ENCODE data around the gene CERS6. TPM values are rescaled to one million over a fixed set of nuclear protein-coding genes. Genes with fewer than 3 reads are reported as not detected.

Gene CERS6
- total RNA-seq, 1 experiment from 2014 or later: 30.3 TPM

DNA sequence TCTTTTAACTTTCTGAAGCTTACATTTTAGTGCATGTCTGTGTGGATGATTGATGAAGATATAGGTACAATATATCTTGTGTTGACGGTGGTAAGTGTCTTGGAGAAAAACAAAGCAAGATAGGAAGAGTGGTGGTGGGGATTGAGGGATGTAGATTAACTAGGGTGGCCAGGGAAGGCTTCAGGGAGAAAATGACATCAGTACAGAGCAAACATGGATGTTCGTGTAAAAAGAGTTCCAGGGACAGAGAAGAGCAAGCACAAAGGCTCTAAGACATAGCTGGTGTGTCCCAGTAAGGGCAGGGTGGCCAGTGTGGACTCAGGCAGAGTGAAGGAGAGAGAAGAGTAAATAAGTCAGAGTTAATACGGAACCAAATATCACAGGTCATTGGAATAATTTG is 2.7 kb upstream of the CERS6 start:
- TF ChIP-seq SIN3A (IDR thresholded peaks at IDR 0.05; ENCODE audit: borderline replicate concordance, insufficient read depth, low read depth, low read length) (no peak), POLR2AphosphoS5 (IDR thresholded peaks at IDR 0.05; ENCODE audit: low read depth, low read length) (no peak), TCF7L2 (IDR thresholded peaks at IDR 0.05; ENCODE audit: low read depth, low read length) (no peak)
- TF ChIP-seq, protein P1, sequence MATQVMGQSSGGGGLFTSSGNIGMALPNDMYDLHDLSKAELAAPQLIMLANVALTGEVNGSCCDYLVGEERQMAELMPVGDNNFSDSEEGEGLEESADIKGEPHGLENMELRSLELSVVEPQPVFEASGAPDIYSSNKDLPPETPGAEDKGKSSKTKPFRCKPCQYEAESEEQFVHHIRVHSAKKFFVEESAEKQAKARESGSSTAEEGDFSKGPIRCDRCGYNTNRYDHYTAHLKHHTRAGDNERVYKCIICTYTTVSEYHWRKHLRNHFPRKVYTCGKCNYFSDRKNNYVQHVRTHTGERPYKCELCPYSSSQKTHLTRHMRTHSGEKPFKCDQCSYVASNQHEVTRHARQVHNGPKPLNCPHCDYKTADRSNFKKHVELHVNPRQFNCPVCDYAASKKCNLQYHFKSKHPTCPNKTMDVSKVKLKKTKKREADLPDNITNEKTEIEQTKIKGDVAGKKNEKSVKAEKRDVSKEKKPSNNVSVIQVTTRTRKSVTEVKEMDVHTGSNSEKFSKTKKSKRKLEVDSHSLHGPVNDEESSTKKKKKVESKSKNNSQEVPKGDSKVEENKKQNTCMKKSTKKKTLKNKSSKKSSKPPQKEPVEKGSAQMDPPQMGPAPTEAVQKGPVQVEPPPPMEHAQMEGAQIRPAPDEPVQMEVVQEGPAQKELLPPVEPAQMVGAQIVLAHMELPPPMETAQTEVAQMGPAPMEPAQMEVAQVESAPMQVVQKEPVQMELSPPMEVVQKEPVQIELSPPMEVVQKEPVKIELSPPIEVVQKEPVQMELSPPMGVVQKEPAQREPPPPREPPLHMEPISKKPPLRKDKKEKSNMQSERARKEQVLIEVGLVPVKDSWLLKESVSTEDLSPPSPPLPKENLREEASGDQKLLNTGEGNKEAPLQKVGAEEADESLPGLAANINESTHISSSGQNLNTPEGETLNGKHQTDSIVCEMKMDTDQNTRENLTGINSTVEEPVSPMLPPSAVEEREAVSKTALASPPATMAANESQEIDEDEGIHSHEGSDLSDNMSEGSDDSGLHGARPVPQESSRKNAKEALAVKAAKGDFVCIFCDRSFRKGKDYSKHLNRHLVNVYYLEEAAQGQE (IDR thresholded peaks at IDR 0.05; ENCODE audit: insufficient read depth in 1 of 2, low read depth in 2 of 2, low read length in 1 of 2): no peak
- TF ChIP-seq, protein P2, sequence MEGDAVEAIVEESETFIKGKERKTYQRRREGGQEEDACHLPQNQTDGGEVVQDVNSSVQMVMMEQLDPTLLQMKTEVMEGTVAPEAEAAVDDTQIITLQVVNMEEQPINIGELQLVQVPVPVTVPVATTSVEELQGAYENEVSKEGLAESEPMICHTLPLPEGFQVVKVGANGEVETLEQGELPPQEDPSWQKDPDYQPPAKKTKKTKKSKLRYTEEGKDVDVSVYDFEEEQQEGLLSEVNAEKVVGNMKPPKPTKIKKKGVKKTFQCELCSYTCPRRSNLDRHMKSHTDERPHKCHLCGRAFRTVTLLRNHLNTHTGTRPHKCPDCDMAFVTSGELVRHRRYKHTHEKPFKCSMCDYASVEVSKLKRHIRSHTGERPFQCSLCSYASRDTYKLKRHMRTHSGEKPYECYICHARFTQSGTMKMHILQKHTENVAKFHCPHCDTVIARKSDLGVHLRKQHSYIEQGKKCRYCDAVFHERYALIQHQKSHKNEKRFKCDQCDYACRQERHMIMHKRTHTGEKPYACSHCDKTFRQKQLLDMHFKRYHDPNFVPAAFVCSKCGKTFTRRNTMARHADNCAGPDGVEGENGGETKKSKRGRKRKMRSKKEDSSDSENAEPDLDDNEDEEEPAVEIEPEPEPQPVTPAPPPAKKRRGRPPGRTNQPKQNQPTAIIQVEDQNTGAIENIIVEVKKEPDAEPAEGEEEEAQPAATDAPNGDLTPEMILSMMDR (IDR thresholded peaks at IDR 0.05): no peak
- DNase-seq (ENCODE audit: low read depth, low spot score) (no peak), ATAC-seq (no peak)
- H3K4me3 ChIP-seq (ENCODE audit: low read depth in 2 of 2, low read length in 2 of 2): no peak overlapping the region
- intact Hi-C loops (cut with micrococcal nuclease; ENCODE audit: unreplicated experiment): loop anchor here (10.0 kb wide), 1 partner anchor 301 kb away; no protein-coding TSS in a partner anchor
- POLR2A ChIA-PET: interaction anchor here (0.6 kb wide), 2 partner anchors 81 to 1234 kb away, joined by 4 to 5 read pairs; no protein-coding TSS in a partner anchor
- H3K36me3 ChIP-seq (ENCODE audit: control insufficient read depth, insufficient read depth, low read length): no peaks in the 10 kb centered on the region; the same call in 1 of the 2 replicates
- no peaks in the 10 kb centered on the region for H3K27me3 ChIP-seq (ENCODE audit: control insufficient read depth, insufficient read depth, low read length)
- no peaks in the 10 kb centered on the region for H3K9me3 ChIP-seq (ENCODE audit: control insufficient read depth, insufficient read depth, low read depth, low read length)
- in situ Hi-C loops (cut with HindIII; ENCODE audit: low pct_unique_long_range_greater_than_20kb, low sequenced_read_pairs): no loop called here
- BruUV-seq (replicated peaks): no TSS peak
- no peak overlapping the region for H3K27ac ChIP-seq (ENCODE audit: low read length)
- CTCF ChIA-PET: no interaction called here
- peaks cover 15% of the 10 kb centered on the region for H3K4me1 ChIP-seq (ENCODE audit: control insufficient read depth, insufficient read depth, low read length)

- no peaks in the 10 kb centered on the region for H3K9me3 ChIP-seq (ENCODE audit: control insufficient read depth, insufficient read depth, low read depth, low read length)
- TF ChIP-seq TCF7L2 (IDR thresholded peaks at IDR 0.05; ENCODE audit: low read depth, low read length): no peak
- TF ChIP-seq, protein P1 (IDR thresholded peaks at IDR 0.05; ENCODE audit: insufficient read depth in 1 of 2, low read depth in 2 of 2, low read length in 1 of 2): no peak
- TF ChIP-seq SIN3A (IDR thresholded peaks at IDR 0.05; ENCODE audit: borderline replicate concordance, insufficient read depth, low read depth, low read length): no peak
- TF ChIP-seq, protein P2 (IDR thresholded peaks at IDR 0.05): no peak
- TF ChIP-seq POLR2AphosphoS5 (IDR thresholded peaks at IDR 0.05; ENCODE audit: low read depth, low read length): no peak
- TSS peak; percentile 84 for BruUV-seq (replicated peaks)
- intact Hi-C loops (cut with micrococcal nuclease; ENCODE audit: unreplicated experiment) (loop anchor here (10.0 kb wide), 1 partner anchor 300 kb away; no protein-coding TSS in a partner anchor), in situ Hi-C loops (cut with HindIII; ENCODE audit: low pct_unique_long_range_greater_than_20kb, low sequenced_read_pairs) (no loop called here)
- peak overlapping the region; percentile 73 to 75 for H3K4me3 ChIP-seq (ENCODE audit: low read depth in 2 of 2, low read length in 2 of 2)
- peaks cover 17% of the 10 kb centered on the region for H3K4me1 ChIP-seq (ENCODE audit: control insufficient read depth, insufficient read depth, low read length)
- POLR2A ChIA-PET: no interaction called here
- peak overlapping the region; percentile 81 for H3K27ac ChIP-seq (ENCODE audit: low read length)
- CTCF ChIA-PET: no interaction called here
- no peak for ATAC-seq
- no peaks in the 10 kb centered on the region for H3K27me3 ChIP-seq (ENCODE audit: control insufficient read depth, insufficient read depth, low read length)
- no peak for DNase-seq (ENCODE audit: low read depth, low spot score)
- H3K36me3 ChIP-seq (ENCODE audit: control insufficient read depth, insufficient read depth, low read length): no peaks in the 10 kb centered on the region; the same call in 1 of the 2 replicates
Measured at GRCh38 chr2:168454737-168455644, 1.1 kb upstream of the CERS6 start.
